NCI-H1417 treated with DMSO at 0.1 percent for 48 hours (cell line): ENCODE data around the gene SLC6A18.

Source experiments
- DNase-seq: peaks from one replicate; lab custom pipeline; 2025; lab: John Stamatoyannopoulos, UW

SLC6A18 gene, protein sequence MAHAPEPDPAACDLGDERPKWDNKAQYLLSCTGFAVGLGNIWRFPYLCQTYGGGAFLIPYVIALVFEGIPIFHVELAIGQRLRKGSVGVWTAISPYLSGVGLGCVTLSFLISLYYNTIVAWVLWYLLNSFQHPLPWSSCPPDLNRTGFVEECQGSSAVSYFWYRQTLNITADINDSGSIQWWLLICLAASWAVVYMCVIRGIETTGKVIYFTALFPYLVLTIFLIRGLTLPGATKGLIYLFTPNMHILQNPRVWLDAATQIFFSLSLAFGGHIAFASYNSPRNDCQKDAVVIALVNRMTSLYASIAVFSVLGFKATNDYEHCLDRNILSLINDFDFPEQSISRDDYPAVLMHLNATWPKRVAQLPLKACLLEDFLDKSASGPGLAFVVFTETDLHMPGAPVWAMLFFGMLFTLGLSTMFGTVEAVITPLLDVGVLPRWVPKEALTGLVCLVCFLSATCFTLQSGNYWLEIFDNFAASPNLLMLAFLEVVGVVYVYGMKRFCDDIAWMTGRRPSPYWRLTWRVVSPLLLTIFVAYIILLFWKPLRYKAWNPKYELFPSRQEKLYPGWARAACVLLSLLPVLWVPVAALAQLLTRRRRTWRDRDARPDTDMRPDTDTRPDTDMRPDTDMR

DNA sequence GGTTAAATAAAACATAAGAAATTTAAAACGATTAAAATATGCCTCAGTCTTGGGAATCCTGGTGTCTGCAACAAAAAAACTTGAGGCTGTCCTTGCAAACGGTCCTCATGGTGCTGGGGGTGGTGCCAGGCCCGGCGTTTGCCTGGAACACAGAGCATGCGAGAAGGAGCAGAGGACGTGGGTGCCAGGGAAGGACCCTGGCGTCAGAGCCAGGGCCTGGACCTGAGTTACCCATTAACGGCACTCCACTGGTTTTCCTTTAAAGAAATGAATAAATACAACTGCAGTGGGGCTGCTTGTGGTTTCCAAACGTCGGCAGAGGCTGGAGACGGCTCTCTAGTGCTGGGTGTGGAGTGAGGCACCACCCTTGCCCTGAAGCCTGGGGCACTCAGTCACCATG, at the start of gene SLC6A18:
Gene SLC6A18 (plus strand): TSS at position 301 of the 400 bp plus-strand sequence. CDS start 97 bp downstream, at position 398.
- DNase-seq: no peak

DNA sequence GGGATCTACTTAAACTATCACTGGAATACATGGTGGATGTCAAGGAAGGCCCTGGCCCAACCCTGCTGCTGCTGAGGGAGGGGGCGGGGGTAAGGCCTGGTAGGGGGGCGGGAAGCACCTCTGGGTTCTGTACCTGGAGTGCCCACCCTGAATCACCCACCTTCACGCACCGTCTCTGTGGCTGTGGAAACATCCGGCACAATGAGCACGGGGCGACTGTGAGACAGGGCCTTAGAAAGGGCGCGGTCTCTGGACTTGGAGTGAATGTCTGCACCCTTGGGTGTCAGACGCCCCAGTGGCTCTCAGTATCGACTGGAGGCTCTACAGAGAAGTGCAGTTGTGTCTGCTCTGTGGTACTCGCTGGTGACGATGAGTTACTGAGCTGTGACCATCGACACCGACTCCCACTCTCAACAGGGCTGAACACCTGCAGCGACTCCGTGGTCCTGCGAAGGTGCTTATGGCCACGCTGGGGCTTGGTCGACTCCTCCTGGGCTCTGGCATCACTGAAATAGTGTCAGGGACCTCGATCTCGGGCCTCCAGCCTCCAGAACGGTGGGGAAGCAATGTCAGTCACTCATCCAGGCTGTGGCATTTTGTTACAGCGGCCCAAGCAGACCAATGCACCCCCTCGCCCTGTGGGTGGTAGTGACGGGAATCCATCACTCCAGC, 49.2 kb upstream of the SLC6A18 start:
- no peak for DNase-seq

DNA sequence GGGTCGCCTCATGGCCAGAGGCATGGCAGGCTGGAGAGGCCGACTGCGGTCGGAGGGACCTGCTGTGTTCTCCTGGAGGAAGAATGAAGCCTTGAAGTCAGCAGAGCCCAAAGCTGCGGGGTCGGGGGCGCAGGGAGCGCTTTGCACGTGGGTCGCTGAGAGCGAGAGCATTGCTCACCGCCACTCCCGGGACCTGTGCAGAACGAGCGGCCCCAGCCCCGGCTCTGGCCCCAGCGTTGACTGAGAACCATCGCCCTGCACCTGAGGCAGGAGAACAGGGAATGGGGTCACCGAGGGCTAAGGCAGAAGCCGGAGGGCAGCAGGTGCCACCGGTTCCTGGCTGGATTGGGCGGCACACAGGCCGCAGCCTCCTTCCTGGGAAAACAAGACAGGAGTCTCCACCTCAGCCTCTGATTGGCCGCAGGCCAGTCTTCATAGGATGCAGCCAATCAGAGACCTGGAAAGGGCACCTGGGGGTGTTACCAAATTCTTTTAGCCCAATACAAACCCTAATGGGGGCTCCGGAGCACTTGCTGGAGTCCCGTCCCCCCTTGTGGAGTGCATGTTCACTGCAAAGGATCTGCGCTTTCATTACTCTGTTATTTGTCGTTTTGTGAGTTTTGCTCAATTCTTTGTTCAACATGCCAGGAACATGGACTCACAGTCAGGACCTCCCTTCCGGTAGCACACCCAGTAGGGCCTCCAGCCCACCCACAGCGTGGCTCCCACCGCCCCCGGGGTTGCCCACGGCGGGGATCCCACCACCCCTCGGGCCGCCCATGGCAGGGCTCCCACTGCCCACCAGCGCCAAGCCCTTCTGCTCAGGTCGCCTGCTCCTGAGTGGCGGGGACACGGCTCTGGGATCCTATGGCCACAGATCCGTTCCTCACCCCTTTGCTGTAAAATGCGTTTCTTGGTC, 48.4 kb upstream of the SLC6A18 start:
- DNase-seq: no peak

DNA sequence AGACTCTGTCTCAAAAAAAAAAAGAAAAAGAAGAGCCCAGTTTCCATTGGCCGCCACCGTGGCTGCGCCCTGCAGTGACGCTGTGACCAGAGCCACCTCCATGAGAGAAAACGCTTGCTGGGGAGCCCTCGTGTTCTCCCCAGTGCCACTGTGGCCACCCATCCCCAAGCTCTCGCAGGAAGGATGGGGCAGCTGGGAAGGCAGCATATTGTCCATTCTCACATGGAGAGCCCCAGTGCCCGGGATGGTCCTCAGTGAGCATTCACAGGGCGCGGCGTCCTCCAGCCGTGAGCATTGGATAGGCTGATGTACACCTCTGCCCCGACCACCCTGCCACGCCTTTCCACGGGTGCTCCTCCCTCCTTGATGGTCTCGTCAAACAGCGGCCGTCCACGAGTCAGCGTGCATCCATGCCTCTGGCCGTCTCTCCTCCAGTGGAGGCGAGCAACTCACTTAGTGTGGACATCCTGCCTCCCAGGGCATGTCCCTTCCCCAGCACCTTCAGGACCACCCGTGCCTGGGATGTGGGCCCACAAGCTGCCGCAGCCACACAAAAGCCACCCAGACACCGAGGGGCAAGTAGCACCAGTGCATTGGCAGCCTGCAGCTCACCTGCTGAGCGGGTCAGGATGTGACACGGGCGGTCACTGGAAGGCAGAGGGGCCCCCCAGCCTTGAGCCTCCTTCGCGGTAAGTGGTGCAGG, 47.2 kb upstream of the SLC6A18 start:
- no peak for DNase-seq

DNA sequence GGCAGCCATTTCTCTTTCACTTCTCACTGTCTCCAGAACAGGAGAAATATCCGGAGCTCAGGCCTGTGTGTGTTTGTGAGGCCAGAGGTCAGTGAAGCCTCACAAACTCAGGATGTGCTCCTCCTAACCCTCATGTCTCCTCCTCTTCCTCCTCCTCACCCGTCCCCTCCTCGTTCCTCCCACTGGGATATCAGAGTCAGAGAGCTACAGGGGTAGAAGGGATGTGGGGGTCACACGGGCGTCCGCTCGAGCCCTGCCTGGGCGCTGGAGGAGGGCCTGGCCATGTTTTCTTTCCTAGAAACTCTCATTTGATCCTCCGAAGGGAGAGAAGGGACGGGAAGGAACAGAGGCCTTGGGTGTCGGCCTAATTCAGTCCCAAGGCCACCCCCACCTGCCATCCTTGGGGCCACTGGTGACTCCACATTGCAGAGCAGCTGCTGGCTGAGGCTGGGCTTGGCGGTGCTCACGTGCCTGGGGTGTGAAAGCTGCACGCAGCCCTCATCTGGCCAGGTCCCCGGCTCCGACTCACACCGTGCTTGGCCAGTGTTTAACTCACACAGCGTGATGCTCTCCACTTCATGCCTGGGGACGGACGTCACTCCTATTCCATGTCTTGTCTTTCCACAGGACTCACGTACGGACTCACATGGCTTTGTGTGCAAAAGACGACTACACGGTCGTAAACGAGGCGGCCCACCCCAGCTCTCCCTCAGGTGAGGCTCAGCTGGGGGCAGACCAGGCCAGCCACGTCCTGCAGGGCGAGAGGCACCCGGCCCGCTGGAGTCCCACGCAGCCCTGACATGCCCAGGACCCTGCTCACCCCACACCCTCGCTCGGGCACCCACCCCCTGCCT, 46.4 kb upstream of the SLC6A18 start:
- DNase-seq: no peak

DNA sequence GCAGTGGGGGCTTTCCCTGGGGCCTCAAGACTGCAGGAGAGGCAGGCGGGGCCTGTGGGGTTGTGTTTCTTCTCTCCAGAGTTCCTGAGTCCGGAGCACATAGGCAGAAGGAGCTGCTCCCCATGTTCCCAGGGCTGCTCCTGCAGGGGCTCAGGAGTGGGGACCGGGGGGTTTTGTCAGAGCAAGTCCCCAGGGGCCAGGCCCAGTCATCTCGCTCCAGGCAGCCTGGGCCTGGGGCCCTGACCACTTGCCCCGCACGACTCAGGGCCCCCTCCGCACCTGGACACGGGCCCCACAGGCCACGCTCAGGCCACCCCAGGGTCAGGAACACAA, 45.8 kb upstream of the SLC6A18 start:
- no peak for DNase-seq

DNA sequence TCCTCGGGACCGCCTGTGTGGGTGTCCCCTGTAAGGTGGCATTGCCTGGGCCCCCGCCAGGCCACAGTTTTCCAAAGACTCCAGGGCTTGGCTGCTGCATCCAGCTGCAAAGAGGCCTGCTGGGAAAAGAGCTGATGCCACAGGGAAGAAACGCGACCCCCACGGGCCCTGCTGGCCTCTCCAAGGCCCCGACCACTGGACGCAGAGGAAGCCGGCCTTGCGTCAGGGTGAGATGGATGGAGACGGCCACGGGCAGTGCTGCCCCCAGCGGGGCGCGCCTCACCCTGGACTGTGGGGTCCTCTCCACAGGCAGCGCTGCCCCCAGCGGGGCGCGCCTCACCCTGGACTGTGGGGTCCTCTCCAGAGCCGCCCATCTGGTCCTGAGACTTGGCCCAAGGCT, 45.1 kb upstream of the SLC6A18 start:
- no peak for DNase-seq

DNA sequence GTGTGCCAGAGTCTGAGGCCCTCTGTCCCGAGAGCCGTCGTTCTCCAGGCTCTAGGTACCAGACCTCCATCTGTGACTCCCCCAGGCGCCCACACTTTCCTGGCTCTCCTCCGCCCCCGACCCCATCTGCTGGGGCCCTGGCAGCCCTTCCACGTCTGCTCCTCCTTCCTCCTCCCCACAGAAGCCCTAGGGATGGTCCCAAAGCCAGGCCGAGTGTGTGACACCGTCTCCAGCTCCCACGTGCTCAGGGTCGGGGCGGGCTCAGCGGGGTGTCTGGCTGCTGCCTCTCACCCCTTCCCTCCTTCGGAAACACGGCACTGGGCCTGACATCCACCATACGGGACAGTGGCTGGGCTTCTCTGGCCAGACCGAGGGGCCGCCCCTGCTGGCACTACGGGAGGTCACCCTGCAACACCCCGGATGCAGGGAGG, 44.3 kb upstream of the SLC6A18 start:
- DNase-seq: no peak

DNA sequence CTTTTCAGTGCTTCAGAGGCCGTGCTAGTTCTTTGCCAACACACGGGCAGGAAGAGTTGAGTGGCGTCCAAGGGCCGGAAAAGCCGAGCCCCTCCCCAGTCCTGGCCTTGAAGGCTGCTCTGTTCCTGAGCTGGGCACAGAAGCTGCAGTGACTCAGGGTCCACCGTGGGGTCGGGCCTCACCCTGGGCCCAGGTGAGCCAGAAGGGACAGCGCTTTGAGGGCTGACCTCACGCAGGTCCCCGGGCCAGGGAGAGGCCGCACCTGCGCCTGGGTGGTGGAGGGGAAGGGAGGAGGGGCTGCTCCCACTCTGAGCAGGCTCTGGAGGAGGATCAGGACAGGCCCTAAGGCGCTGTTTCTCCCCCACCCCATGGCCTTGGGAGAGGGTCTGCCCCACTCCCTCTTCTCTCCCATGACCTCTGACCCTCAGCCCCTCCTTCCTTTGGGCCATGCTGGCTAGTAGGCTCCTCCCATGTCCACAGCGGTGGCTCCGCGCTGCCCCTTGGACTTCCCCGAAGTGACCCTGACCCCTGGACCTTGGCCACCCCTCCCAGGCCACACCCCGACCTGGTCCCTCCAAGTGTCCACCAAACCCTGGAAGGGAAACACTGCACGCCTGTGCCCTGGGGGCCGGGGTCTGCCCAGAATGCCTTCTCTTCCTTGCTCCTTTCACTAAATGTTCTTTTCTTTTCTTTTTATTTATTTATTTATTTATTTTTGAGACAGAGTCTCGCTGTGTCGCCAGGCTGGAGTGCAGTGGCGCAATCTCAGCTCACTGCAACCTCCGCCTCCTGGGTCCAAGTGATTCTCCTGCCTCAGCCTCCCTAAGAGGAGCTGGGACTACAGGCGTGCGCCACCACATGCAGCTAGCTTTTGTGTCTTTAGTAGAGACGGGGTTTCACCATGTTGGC, 43.5 kb upstream of the SLC6A18 start:
- DNase-seq: no peak

DNA sequence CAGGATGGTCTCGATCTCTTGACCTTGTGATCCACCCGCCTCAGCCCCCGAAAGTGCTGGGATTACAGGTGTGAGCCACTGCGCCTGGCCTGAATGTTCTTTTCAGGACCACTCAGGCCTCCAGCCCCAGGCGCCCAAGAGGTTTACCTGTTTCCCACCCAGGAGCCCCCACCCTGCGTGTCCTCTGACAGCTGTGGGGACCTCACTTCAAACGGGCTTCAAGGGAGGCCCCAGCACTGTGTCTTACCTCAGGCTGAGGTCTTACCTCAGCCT, 42.9 kb upstream of the SLC6A18 start:
- DNase-seq: no peak

DNA sequence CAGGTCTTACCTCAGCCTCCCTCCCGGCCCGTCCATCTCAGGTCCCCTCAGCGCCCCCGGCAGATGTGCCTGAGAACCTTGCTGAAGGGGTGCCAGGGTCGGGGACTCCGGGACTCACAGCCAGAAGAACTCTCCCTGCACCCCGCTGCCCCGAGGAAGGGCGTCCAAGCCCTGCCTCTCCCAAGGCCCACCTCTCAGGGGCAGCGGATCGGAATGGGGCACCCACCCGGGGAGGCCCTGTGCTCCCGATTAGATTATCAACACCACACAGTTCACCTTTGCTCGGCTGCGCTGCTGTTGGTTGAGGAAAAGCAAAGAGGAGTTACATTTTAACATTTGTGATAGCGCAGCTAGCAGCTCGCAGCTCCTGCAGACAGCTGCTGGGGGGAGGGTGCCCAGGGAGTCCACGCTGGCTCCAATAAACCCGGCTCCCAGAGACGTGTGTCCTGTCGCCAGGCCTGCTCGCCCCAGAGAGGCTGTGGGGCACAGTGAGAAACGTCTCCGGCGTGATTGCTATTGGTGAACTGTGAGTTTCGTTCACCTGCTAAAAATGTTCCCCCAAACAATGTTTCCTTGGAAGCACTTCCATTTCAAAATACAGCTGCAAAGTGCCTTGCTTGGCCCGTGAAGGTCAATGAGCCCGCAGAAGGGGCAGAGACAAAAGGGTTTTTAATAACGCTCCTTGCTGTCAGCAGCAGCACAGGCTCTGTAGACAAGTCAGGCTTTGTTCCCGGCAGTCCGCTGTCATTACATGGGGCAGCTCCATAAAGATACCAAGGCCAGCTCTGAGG, 42.4 kb upstream of the SLC6A18 start:
- DNase-seq: no peak

DNA sequence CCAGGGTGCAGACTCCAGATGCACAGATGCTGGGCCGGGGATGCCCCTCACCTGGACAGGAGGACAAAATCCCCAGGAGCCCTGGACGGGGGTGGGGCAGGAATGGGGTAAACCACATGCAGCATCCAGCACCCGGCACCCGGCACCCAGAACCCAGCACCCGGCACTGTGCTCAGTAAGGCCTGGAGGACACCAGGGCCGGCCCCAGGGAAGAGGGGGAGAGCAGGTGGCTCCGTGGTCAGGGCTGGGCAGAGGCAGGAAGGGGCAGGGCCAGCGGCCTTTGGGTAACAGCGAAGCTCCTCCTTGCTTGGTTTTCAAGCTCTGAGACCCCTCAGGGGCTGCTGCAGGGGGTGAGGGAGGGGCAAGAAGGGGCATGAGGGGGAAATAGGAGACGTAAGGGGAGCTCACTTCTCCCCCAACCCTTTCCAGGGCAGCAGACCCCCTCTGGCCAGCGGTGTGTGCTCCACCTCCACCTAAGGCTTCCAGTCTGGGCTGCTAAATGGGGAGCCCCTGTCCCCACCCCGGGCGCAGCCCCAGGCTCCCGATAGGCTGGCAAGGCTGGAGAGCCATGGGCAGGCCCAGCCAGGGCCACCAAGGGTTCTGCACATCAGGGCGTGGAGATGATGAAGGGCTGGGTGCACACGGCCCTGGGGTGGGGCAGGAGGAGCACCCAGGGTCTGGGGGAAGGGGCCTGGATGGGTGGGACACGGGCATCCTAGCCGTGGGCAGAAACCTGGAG, 41.6 kb upstream of the SLC6A18 start:
- no peak for DNase-seq

DNA sequence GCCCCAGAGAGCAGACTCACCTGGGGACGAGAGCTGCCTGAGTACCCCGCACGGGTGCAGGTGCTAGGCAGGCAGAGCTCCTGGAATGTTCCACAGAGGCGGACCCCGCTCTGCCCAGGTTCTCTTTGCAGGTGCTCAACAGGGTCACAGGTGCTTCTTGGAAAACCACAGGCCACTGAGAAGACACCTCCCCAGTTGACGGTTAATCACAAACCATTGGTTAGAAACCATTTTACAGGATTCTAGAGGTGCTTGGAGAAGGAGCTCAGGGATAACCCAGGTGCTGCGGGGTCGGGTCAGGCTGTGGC, 41.1 kb upstream of the SLC6A18 start:
- DNase-seq: no peak

DNA sequence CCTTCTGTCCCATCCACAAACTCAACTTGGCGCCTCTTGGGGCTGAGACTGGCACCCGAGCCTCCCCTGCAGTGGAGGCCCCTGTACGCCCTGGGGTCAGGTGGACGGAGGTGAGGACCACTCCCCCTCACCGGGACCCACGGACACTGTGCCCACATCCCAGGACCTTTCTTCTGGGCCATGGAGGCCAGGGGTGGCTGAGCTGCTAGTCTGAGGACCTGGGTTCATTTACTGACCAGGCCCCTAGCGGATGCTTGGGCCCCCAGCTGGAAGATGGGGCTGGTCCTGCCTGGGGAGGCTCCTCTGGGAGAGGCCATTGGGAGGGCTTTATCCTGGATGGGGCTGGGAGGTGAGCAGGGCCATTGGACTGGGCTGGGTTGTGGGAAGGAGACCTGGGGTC, 40.7 kb upstream of the SLC6A18 start:
- DNase-seq: no peak

DNA sequence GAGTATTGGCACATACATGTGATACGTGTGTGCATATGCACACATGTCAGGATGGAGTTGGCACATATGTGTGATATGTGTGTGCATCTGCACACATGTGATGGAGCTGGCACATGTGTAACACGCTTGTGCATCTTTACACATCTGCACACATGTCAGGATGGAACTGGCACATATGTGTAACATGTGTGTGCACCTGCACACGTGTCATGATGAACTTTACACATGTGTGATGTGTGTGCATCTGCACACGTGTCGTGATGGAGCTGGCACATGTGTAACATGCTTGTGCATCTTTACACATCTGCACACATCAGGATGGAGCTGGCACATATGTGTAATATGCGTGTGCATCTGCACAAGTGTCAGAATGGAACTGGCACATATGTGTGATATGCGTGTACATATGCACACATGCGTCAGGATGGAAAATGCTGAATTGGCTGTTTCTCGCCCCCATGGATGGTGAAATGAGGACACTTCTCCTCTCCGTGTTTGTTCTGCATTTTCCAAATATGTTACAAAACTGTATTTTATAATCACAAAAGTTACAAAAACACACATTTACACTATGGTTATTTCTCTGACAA, 40.0 kb upstream of the SLC6A18 start:
- DNase-seq: no peak

DNA sequence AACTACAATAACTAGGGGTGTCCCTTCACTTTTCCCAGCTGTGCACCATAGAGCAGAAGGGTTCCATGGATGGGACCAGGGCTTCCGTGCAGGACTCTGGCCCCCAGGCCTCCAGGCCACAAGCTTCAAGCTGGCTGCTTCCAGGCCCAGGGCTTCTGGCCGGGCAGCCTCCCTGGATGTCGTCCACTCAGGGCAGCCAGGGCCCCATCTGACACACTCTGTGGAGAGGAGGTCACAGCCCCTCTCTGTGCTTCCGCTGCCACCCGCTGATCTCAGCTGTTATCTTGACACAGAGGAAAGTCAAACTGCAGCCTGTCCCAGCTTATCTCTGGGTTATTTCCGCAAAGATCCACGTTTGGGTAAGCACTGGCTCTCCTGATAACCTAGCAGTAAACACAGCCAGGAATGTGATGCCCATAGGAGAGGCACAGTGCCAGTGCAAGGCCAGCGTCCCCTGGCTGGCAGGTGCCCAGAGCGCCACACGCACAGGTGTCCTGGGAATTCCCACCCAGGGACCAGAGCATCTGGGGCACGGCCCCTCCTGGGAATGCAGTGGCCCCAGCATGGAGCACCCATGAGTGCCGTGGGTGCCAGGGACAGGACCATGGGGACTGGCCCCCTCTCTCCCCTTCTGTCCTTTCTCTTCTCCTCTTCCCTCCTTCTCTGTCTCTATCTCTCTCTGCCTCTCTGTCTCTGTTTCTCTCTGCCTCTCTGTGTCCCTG, 39.4 kb upstream of the SLC6A18 start:
- DNase-seq: no peak
